HG02840 (cell line): Measurements from ENCODE around the gene UBE2J1.
"Not testable (repeated sequence)": the region's sequence is repeated elsewhere in the genome, so short reads cannot be mapped to it uniquely, and the experiment has no call there.

Experiments used
- ATAC-seq: cut with Tn5 transposase; IDR thresholded peaks from one replicate; pipeline ENCODE4 v1.9.1; 2021; ENCODE audit warnings: mild to moderate bottlenecking, moderate library complexity, moderate number of reproducible peaks; ENCODE audit not compliant: unreplicated experiment, low FRiP score

The UBE2J1 gene

DNA sequence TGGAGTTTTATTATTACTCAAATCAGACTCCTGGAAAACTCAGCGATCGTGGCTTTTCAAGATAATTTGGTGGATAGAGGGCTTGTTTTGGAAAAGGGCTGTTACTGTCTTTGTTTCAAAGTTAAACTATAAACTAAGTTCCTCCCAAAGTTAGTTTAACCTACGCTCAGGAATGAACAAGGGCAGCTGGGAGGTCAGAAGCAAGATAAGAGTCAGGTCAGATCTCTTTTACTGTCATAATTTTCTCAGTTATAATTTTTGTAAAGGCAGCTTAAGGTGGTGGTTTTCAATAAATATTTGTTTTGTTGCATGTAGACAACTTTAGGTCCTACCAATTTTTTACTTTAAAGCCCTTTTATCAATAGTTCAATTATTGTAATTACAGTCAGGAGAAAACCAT, 28.2 kb downstream of the UBE2J1 start:
- ATAC-seq = no peak

- no peak for ATAC-seq
Measured at GRCh38 chr6:89323511-89323971, 29.0 kb downstream of the UBE2J1 start.

- ATAC-seq = no peak
Measured at GRCh38 chr6:89321131-89321970, 31.2 kb downstream of the UBE2J1 start.

DNA sequence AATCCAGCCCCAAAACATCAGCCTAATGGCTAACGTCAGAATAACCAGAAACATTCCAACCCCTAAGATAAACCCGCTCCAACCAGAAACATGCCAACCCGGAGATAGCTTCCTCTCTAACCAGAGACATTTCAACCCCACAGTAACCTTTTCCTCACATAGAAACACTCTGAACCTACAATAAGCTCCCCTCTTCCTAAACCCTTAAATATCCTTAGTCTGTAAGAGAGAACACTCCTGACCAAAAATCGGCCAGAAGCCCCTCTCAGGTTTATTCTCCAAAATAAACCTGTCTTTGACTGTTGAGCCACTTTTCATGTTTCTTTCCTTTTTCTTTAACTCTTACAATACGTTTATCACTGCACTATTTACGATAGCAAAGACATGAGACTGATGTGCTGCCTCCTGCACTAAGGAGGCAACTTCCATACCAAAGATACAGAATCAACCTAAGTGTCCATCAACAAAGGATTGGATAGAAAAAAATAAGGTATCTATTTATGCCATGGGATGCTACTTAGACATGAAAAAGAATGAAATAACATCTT, 32.4 kb downstream of the UBE2J1 start:
- ATAC-seq = no peak

DNA sequence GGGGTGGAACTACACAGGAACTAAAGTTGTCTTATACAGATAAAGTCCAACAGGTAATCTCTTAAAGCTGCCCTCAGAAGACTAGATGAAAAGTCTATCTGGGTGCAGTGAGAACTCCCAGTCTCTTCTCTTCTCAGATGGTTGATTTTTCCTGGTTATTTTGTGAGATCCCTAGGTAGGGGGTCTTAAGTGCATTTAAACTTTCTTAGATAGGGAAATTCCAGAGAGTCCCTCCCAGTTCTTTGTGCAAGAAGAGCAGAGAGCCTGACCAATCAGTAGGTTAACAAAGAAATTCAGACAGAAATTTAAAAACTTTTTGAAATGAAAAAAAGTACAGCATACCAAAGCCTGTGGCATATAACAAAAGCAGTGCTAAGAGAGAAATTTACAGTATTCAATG, 35.5 kb downstream of the UBE2J1 start:
- ATAC-seq = no peak

DNA sequence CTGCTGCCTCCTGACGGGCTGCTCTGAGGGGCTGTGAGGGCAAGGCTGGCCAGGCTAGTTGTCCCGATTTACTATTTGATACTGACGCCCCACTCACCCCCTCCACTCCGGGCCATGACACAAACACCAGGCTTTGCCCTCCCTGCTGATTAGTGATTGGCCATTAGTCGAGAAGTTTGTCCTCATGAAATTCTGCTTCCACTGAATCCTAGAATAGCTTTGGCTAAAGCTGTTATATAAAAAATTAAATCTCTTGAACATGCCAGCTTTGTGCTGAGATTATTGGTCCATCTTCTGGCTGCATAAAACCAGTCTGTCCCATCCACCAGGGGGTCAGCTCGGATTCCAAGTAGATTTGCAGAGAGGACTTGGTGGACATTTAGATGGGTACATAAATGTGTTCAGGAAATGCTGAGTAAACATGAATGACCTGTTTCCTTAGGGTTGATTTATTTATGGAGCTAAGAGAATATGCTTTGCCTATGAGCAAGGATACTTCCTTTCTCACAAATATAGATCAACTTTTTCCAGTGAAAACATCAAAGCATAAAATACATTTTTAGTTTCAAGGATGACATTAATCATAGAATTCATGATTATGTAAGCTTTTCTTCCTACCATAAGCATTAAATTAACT, 37.2 kb downstream of the UBE2J1 start, which contains the start of gene GABRR2:
GABRR2 (minus strand) TSS at position 51 of the 637 bp plus-strand sequence. CDS start 134 bp downstream, outside the sequence.
- ATAC-seq = no peak

- no peak for ATAC-seq
Measured at GRCh38 chr6:89314692-89315091, 37.8 kb downstream of the UBE2J1 start.

GRCh38 chr6:89313006-89313405, 39.5 kb downstream of the UBE2J1 start:
- ATAC-seq = no peak

DNA sequence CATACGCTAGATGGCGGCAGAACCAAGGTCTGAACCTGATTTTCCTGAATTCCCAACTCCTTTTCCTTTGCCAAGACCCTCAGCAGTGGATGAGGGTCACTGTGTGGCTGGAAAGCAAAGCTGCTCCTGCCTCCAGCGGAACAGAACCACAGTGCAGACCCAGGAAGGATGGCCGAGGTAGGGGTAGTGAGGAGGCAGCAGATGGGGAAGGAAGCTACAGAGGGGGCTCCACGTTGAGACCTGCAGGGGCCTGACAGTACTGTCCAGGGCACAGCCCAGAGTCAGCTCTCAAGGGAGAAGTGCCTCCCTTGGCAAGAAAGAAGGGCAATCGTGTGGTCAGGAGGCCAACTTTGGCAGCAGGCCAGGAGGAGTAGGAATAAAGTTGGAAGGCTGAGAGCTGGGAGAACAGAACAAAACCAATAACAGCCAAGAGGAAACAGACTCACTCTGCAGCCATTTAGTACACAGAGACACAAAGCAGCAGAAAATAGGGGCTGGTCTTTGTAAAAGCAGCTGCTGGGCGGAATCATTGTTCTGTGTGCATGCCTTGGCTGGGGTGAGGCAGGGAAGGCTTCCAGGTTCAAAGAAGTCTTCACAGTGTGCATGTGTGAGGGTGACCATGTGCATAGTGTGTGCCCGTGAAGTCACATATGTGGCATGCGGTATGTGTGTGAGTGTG, 40.5 kb downstream of the UBE2J1 start:
- no peak for ATAC-seq

DNA sequence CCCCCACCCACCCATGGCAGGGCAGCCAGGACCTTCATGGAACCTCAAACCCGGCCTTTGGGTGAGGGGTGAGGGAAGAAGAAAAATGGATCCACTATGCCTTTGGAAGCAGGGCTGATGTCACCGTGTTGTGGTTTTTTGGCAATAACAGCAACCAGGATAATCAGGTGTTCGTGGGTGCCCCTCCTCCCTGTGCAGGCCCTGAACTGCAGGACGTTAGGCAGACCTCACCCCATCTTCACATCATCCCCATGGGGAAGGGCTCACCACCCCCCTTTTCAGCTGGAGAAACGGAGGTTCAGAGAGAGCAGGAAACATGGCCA, 41.0 kb downstream of the UBE2J1 start:
- no peak for ATAC-seq

DNA sequence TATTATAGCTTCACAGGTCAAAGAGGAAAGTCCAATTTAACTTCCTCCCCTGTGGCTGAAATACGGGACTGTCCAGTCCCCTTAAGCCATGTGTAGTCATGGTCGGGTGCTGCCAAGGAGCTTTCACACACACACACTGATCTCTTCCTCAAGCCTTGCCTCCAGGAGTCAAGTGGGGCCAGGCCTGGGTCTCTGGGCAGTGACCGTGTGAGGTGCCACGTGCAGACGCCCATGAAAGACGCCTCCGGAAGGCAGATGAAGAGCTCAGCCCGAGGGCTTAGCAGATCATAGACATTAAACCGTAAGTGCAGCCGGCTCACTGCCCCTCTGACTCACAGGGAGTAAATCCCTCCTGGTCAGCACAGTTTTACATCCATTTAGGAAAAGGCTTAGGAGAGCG, 41.6 kb downstream of the UBE2J1 start:
- ATAC-seq = no peak

DNA sequence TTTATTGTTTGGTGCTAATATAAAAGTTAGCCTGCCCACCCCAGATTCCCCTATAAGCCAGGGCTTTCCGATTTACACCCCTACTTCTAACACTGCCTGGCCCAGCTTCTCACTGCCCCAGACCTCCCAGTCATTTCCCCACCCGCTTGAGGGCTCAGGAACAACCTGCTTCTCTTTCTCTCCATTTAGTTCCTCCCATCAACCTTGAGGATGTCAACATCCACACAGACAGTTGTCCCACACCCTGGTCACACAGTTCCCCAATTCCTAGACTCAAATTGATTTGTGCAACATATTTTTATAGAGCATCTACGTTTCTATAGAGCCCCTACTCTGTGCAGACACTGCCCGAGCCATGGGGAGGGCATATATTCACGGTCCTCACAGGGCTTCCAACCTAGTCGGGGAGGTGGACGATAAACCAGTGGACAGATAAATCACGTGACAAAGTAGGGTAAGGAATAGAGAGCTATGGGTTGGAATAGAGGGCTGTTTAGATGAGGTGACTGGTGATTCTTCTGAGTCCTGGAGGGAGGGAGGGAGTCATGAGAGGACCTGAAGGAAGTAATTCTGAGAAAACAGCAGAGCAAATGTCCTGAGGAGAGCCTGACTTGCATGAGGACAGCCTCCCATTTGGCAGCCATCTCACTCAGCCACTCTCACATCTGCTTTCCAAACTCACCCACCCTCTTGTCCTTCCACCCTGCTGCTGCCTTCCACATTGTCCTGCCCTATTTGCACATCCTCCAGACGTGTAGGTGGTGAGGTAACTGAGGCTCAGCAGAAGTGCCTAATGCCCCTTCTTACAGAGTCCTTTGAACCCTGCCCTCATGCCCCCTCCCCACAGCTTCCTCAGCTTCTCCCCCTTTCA, 43.8 kb downstream of the UBE2J1 start:
- no peak for ATAC-seq

DNA sequence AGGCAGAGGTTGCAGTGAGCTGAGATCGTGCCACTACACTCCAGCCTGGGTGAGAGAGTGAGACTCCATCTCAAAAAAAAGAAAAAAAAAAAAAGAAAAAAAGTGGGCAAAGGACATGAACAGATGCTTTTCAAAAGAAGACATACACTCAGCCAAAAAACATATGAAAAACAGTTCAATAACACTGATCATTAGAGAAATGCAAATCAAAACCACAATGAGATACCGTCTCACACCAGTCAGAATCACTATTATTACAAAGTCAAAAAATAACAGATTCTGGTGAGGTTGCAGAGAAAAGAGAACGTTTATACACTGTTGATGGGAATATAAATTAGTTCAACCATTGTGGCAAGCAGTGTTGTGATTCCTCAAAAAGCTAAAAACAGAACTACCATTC, 48.0 kb downstream of the UBE2J1 start:
- not testable (repeated sequence) for ATAC-seq

DNA sequence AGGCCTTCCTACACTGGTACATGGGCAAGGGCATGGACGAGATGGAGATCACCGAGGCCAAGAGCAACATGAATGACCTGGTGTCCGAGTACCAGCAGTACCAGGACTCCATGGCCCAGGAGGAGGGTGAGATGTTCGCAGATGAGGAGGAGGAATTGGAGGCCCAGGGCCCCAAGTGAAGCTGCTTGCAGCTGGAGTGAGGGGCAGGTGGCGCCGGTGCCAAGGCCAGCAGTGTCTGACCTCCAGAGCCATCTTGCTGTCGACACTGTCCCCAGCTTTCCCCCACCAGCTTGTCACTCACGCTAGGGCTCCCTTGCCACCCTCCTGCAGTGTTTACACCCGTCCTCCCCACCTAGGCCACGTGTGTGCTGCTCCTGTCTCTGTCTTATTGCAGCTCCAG, 49.6 kb downstream of the UBE2J1 start:
- no peak for ATAC-seq

DNA sequence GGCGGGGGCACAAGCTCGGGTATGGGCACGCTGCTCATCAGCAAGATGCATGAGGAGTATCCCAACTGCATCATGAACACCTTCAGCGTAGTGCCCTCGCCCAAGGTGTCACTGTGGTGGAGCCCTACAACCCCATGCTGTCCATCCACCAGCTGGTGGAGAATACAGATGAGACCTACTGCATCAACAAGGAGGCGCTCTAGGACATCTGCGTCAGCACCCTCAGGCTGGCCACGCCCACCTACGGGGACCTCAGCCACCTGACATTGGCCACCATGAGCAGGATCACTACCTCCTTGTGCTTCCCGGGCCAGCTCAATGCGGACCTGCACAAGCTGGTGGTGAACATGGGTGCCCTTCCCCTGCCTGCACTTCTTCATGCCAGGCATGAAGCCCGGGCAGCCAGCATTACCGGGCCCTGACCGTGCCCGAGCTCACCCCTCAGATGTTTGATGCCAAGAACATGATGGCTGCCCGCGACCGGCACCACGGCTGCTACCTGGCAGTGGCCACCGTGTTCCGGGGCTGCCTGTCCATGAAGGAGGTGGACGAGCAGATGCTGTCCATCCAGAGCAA, 50.2 kb downstream of the UBE2J1 start:
- no peak for ATAC-seq

- no peak for ATAC-seq
Measured at GRCh38 chr6:89301586-89302194, 50.8 kb downstream of the UBE2J1 start.

DNA sequence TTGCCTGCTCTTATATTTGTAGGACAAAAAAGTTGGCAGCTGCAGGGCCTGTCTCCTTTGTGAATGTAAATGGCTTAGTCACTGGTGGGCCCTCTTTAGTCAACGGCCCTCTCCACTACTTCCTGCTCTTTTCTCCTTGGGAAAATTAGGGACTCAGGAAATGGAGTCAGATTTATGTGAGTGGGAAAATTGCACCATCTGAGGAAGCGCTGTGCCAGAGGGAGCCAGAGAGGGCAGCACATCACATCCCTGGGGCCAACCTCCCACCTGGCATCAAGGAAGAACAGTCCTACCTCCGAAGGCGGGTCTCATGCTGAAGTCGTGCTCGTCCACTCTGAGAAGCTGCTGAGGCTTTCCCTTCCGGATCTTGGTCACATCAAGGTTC, 53.1 kb downstream of the UBE2J1 start:
- ATAC-seq = no peak

DNA sequence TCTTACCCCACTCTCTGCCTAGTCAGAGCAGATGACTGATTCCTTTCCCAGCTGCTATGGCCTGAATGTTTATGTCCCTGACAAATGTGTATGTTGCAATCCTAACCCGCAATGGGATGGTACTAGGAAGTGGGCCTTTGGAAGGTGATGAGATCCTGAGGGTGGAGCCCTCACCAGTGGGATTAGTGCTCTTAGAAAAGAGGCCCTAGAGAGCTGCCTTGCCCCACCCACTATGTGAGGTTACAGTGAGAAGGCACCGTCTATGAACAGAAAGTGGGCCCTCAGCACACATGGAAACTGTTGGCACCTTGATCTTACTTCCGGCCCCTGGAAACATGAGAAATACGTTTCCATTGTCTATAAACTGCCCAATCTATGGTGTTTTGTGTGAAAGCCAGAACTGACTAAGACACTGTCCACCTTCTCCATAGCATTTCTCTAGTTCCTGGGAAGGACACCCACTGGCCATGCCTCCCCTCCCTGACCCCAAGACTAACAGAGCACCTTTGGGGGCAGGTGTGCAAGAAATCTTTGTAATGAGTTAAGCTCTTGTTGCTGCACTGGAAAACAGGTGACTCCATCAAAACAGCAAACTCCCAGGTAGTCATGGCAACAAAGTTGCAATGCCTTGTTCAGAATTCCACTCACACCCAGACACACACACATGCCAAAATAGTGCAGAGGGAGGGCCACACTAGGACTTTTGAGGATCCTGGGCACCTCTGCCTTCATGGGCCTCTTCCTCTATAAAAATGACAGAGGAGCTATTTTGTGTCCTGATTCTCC, 53.6 kb downstream of the UBE2J1 start:
- ATAC-seq = no peak
